GM21381 (cell line): ENCODE data around the gene ANKRD28.
A peak's percentile ranks its signal among the peaks of the same experiment; 100 is the strongest.
"Not testable (repeated sequence)": the region's sequence is repeated elsewhere in the genome, so short reads cannot be mapped to it uniquely, and the experiment has no call there.

Experiments
- ATAC-seq: cut with Tn5 transposase; IDR thresholded peaks from one replicate; pipeline ENCODE4 v1.9.1; 2021; ENCODE audit warnings: mild to moderate bottlenecking, moderate library complexity; ENCODE audit not compliant: unreplicated experiment

The ANKRD28 gene

GRCh38 chr3:15778332-15778858 lies 19.4 kb downstream of the ANKRD28 start:
- ATAC-seq = no peak

GRCh38 chr3:15774931-15775560 lies 22.7 kb downstream of the ANKRD28 start:
- ATAC-seq = not testable (repeated sequence)

- no peak for ATAC-seq
Measured at GRCh38 chr3:15771444-15771843, 26.3 kb downstream of the ANKRD28 start.

GRCh38 chr3:15769256-15769915 lies 28.4 kb downstream of the ANKRD28 start:
- ATAC-seq = no peak

GRCh38 chr3:15768421-15769255 lies 29.1 kb downstream of the ANKRD28 start:
- peak; percentile 88 for ATAC-seq

GRCh38 chr3:15766406-15766805 lies 31.4 kb downstream of the ANKRD28 start:
- ATAC-seq = no peak

GRCh38 chr3:15758295-15758694 lies 39.5 kb downstream of the ANKRD28 start:
- ATAC-seq = no peak

GRCh38 chr3:15757824-15758223 lies 40.0 kb downstream of the ANKRD28 start:
- ATAC-seq = no peak

- ATAC-seq = no peak
Measured at GRCh38 chr3:15756505-15756904, 41.3 kb downstream of the ANKRD28 start.

GRCh38 chr3:15755780-15756179 lies 42.0 kb downstream of the ANKRD28 start:
- no peak for ATAC-seq

GRCh38 chr3:15755181-15755580 lies 42.6 kb downstream of the ANKRD28 start:
- ATAC-seq = no peak

- no peak for ATAC-seq
Measured at GRCh38 chr3:15754047-15754446, 43.7 kb downstream of the ANKRD28 start.

GRCh38 chr3:15753056-15753710 lies 44.6 kb downstream of the ANKRD28 start:
- no peak for ATAC-seq

- ATAC-seq = no peak
Measured at GRCh38 chr3:15750879-15751278, 46.9 kb downstream of the ANKRD28 start.

GRCh38 chr3:15750143-15750542 lies 47.6 kb downstream of the ANKRD28 start:
- no peak for ATAC-seq

GRCh38 chr3:15745896-15746295 lies 51.9 kb downstream of the ANKRD28 start:
- ATAC-seq = not testable (repeated sequence)

GRCh38 chr3:15744176-15744575 lies 53.6 kb downstream of the ANKRD28 start:
- no peak for ATAC-seq

- no peak for ATAC-seq
Measured at GRCh38 chr3:15743587-15744009, 54.2 kb downstream of the ANKRD28 start.

GRCh38 chr3:15742236-15742635 lies 55.5 kb downstream of the ANKRD28 start:
- ATAC-seq = not testable (repeated sequence)

- ATAC-seq = not testable (repeated sequence)
Measured at GRCh38 chr3:15738616-15739005, 59.2 kb downstream of the ANKRD28 start.

- no peak for ATAC-seq
Measured at GRCh38 chr3:15731024-15731423, 66.8 kb downstream of the ANKRD28 start.
